Panc1 (cell line): ENCODE results near the gene COASY. TPM values are rescaled to one million over a fixed set of nuclear protein-coding genes. Genes with fewer than 3 reads are reported as not detected.

Experiments
- ATAC-seq: fragments of 200-7000 bp; cut with Tn5 transposase; 2 replicates; pipeline ENCODE4 v1.9.1; 2020; ENCODE audit warnings: mild to moderate bottlenecking, moderate library complexity
- BruUV-seq: library from RNA; stranded (reverse); fragments of 400-500 nt; replicated peaks from 2 replicates; lab custom pipeline; 2021; lab: Mats Ljungman, UMichigan
- CTCF ChIA-PET: fragments of 300-600 bp; sonication (Branson Sonifier 250); formaldehyde crosslinking; loops from one replicate; lab custom pipeline; 2022; ENCODE audit warnings: antibody characterized with exemption; lab: Charles Lee
- POLR2A ChIA-PET: fragments of 300-600 bp; sonication (Branson Sonifier 250); formaldehyde crosslinking; loops from one replicate; lab custom pipeline; 2022; ENCODE audit warnings: antibody characterized with exemption; lab: Charles Lee
- DNase-seq: peaks from one replicate; pipeline ENCODE4 v3.0.0-alpha.2; 2010; ENCODE audit warnings: low read depth, low spot score
- H3K27ac ChIP-seq: 2 replicates; pipeline ENCODE4 v1.5.1; 2011; ENCODE audit warnings: mild to moderate bottlenecking, low read length, inconsistent platforms
- H3K27me3 ChIP-seq: fragments of 200-500 bp; sonication (Bioruptor generic); 2 replicates; pipeline ENCODE4 v1.6.0; 2014; ENCODE audit warnings: low read length, inconsistent platforms; ENCODE audit not compliant: control insufficient read depth, insufficient read depth
- H3K36me3 ChIP-seq: fragments of 200-500 bp; sonication (Bioruptor generic); 2 replicates; pipeline ENCODE4 v1.5.1; 2014; ENCODE audit warnings: inconsistent platforms, mild to moderate bottlenecking, low read length, moderate library complexity; ENCODE audit not compliant: control insufficient read depth, insufficient read depth
- H3K4me1 ChIP-seq: 2 replicates; pipeline ENCODE4 v1.5.1; 2011; ENCODE audit warnings: inconsistent platforms, mild to moderate bottlenecking, low read length, moderate library complexity; ENCODE audit not compliant: control insufficient read depth, insufficient read depth
- H3K4me3 ChIP-seq, 2 experiments: 2 replicates each; pipeline ENCODE4 v1.5.1; 2011 to 2012; ENCODE audit warnings: low read depth in 2 of 2, low read length in 2 of 2, mild to moderate bottlenecking in 2 of 2, inconsistent platforms in 1 of 2, moderate library complexity in 1 of 2
- H3K9me3 ChIP-seq: fragments of 200-500 bp; sonication (Bioruptor generic); 2 replicates; pipeline ENCODE4 v1.5.1; 2014; ENCODE audit warnings: low read depth, mild to moderate bottlenecking, inconsistent platforms, low read length, moderate library complexity; ENCODE audit not compliant: control insufficient read depth, insufficient read depth
- CTCF ChIP-seq: fragments of 450-650 bp; IDR thresholded peaks from 2 replicates; pipeline ENCODE4 v1.5.1; 2017; ENCODE audit warnings: mild to moderate bottlenecking
- POLR2AphosphoS5 ChIP-seq: IDR thresholded peaks from 2 replicates; pipeline ENCODE4 v1.6.1; 2012; ENCODE audit warnings: mild to moderate bottlenecking, low read depth, low read length, moderate library complexity
- REST ChIP-seq, 2 experiments: IDR thresholded peaks; 2 replicates each; pipeline ENCODE4 v1.6.1; 2011 to 2012; ENCODE audit warnings: low read depth in 2 of 2, control low read depth in 1 of 2, low read length in 1 of 2, mild to moderate bottlenecking in 1 of 2, moderate library complexity in 1 of 2; ENCODE audit not compliant: insufficient read depth in 1 of 2
- SIN3A ChIP-seq: IDR thresholded peaks from 2 replicates; pipeline ENCODE4 v1.6.1; 2012; ENCODE audit warnings: low read depth, mild to moderate bottlenecking, low read length, moderate library complexity, borderline replicate concordance; ENCODE audit not compliant: insufficient read depth
- TCF7L2 ChIP-seq: IDR thresholded peaks from 2 replicates; pipeline ENCODE4 v1.6.1; 2011; ENCODE audit warnings: mild to moderate bottlenecking, low read depth, low read length, inconsistent platforms
- in situ Hi-C: cut with HindIII; loops from 2 replicates; pipeline ENCODE4 v1.10.0; 2016; ENCODE audit warnings: low sequenced_read_pairs, low pct_unique_long_range_greater_than_20kb
- intact Hi-C: fragments of 100-400 bp; cut with micrococcal nuclease; formaldehyde crosslinking; loops from one replicate; pipeline ENCODE4 v1.10.0; 2022; ENCODE audit not compliant: unreplicated experiment
- total RNA-seq: library from RNA; stranded (reverse); gene quantifications from one replicate; pipeline ENCODE4 v1.2.1, GENCODE V29; 2021; ENCODE audit not compliant: unreplicated experiment

Gene COASY
- total RNA-seq, 1 experiment from 2014 or later = 76.7 TPM

GRCh38 chr17:42531455-42532354 is 30.2 kb upstream of the COASY start:
- DNase-seq = no peak
- Histone ChIP-seq H3K9me3 (no peaks in the 10 kb centered on the region), H3K27me3 (no peaks in the 10 kb centered on the region), H3K36me3 (no peaks in the 10 kb centered on the region; the same call in 1 of the 2 replicates), H3K4me3 (peak overlapping the region; percentile 34 to 51), H3K27ac (peak overlapping the region; percentile 90), H3K4me1 (peaks cover 37% of the 10 kb centered on the region)
- CTCF ChIA-PET = no interaction called here
- no peak for TF ChIP-seq SIN3A
- TF ChIP-seq CTCF = peak; percentile 49; the same call in 1 of the 2 replicates
- TF ChIP-seq TCF7L2 = peak; percentile 57
- TF ChIP-seq REST (IDR thresholded peaks at IDR 0.05; ENCODE audit: insufficient read depth in 1 of 2, low read depth in 2 of 2, low read length in 1 of 2) = no peak
- TF ChIP-seq POLR2AphosphoS5 = no peak
- in situ Hi-C loops (no loop called here), intact Hi-C loops (no loop called here)
- no TSS peak for BruUV-seq
- ATAC-seq = peak; percentile 48
- POLR2A ChIA-PET = no interaction called here

- in situ Hi-C loops (no loop called here), intact Hi-C loops (no loop called here)
- ATAC-seq (peak; percentile 26), DNase-seq (no peak)
- Histone ChIP-seq H3K27ac (peak overlapping the region; percentile 98), H3K4me3 (peak overlapping the region; percentile 52 to 62), H3K4me1 (peaks cover 39% of the 10 kb centered on the region), H3K36me3 (no peaks in the 10 kb centered on the region; the same call in 1 of the 2 replicates), H3K9me3 (no peaks in the 10 kb centered on the region), H3K27me3 (no peaks in the 10 kb centered on the region)
- POLR2A ChIA-PET = no interaction called here
- no TSS peak for BruUV-seq
- CTCF ChIA-PET = no interaction called here
- TF ChIP-seq CTCF (no peak), POLR2AphosphoS5 (no peak), SIN3A (no peak), REST (IDR thresholded peaks at IDR 0.05; ENCODE audit: insufficient read depth in 1 of 2, low read depth in 2 of 2, low read length in 1 of 2) (no peak), TCF7L2 (no peak)
Observed at GRCh38 chr17:42535155-42536047, 26.5 kb upstream of the COASY start.
